Calu3 (cell line): Measurements from ENCODE around the gene RRP12. TPM values are rescaled to one million over a fixed set of nuclear protein-coding genes. Genes with fewer than 3 reads are reported as not detected.

Experiments used
- BruUV-seq: library from RNA; stranded (reverse); fragments of 400-500 nt; replicated peaks from 2 replicates; lab custom pipeline; 2021; lab: Mats Ljungman, UMichigan
- CTCF ChIA-PET: fragments of 300-600 bp; sonication (Branson Sonifier 250); formaldehyde crosslinking; loops from one replicate; lab custom pipeline; 2022; ENCODE audit warnings: antibody characterized with exemption; lab: Charles Lee
- DNase-seq: peaks from one replicate; pipeline ENCODE4 v3.0.0; 2022
- H3K27ac Mint-ChIP-seq: one replicate; pipeline ENCODE4 v1.8.0; 2022; ENCODE audit warnings: mixed read lengths; ENCODE audit not compliant: unreplicated experiment
- H3K27me3 Mint-ChIP-seq: one replicate; pipeline ENCODE4 v1.8.0; 2022; ENCODE audit warnings: mixed read lengths; ENCODE audit not compliant: unreplicated experiment
- H3K36me3 Mint-ChIP-seq: one replicate; pipeline ENCODE4 v1.8.0; 2022; ENCODE audit warnings: mild to moderate bottlenecking, moderate library complexity, mixed read lengths; ENCODE audit not compliant: insufficient read depth, unreplicated experiment
- H3K4me1 Mint-ChIP-seq: one replicate; pipeline ENCODE4 v1.8.0; 2022; ENCODE audit warnings: mild to moderate bottlenecking, low read depth, mixed read lengths; ENCODE audit not compliant: unreplicated experiment
- H3K4me3 Mint-ChIP-seq: one replicate; pipeline ENCODE4 v1.8.0; 2022; ENCODE audit warnings: mild to moderate bottlenecking, low read depth, moderate library complexity, mixed read lengths; ENCODE audit not compliant: unreplicated experiment
- H3K9me3 Mint-ChIP-seq: one replicate; pipeline ENCODE4 v1.8.0; 2022; ENCODE audit warnings: low read depth, mixed read lengths; ENCODE audit not compliant: unreplicated experiment
- intact Hi-C: fragments of 100-400 bp; cut with micrococcal nuclease; formaldehyde crosslinking; loops from one replicate; pipeline ENCODE4 v1.10.0; 2022; ENCODE audit not compliant: unreplicated experiment
- total RNA-seq: library from RNA; stranded (reverse); gene quantifications from 2 replicates; pipeline ENCODE4 v1.2.3, GENCODE V29; 2022
- TF ChIP-seq, protein P1 (sequence below): fragments of 200-600 bp; IDR thresholded peaks from one replicate; pipeline ENCODE4 v1.8.0; 2022; ENCODE audit warnings: antibody characterized with exemption; ENCODE audit not compliant: unreplicated experiment

RRP12 gene
- total RNA-seq, 1 experiment from 2014 or later: 52.6 TPM

DNA sequence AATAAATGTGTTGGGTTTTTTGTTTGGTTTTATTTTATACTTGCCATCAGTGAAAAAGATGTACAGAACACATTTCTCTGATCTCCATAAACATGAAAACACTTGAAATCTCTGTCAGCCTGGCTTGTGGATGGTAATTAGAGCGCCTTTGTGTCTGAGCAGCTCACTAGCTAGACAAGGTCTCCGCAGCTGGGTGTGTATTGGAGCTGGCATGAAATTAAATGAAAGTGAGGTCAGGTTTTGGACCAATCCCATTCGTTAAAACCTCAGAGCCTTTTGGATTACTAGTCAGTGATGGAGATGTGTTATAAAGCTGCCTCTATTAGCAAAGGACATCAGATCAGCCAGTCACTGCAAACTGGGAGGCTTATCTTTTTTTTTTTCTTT is 79.3 kb downstream of the RRP12 start:
- DNase-seq: no peak
- no TSS peak for BruUV-seq
- CTCF ChIA-PET: no interaction called here
- Mint-ChIP-seq H3K4me3 (no peak overlapping the region), H3K27ac (no peak overlapping the region), H3K4me1 (peaks cover 21% of the 10 kb centered on the region), H3K9me3 (no peaks in the 10 kb centered on the region), H3K36me3 (peaks cover 18% of the 10 kb centered on the region), H3K27me3 (no peaks in the 10 kb centered on the region)
- intact Hi-C loops: no loop called here
- TF ChIP-seq, protein P1, sequence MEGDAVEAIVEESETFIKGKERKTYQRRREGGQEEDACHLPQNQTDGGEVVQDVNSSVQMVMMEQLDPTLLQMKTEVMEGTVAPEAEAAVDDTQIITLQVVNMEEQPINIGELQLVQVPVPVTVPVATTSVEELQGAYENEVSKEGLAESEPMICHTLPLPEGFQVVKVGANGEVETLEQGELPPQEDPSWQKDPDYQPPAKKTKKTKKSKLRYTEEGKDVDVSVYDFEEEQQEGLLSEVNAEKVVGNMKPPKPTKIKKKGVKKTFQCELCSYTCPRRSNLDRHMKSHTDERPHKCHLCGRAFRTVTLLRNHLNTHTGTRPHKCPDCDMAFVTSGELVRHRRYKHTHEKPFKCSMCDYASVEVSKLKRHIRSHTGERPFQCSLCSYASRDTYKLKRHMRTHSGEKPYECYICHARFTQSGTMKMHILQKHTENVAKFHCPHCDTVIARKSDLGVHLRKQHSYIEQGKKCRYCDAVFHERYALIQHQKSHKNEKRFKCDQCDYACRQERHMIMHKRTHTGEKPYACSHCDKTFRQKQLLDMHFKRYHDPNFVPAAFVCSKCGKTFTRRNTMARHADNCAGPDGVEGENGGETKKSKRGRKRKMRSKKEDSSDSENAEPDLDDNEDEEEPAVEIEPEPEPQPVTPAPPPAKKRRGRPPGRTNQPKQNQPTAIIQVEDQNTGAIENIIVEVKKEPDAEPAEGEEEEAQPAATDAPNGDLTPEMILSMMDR: no peak

DNA sequence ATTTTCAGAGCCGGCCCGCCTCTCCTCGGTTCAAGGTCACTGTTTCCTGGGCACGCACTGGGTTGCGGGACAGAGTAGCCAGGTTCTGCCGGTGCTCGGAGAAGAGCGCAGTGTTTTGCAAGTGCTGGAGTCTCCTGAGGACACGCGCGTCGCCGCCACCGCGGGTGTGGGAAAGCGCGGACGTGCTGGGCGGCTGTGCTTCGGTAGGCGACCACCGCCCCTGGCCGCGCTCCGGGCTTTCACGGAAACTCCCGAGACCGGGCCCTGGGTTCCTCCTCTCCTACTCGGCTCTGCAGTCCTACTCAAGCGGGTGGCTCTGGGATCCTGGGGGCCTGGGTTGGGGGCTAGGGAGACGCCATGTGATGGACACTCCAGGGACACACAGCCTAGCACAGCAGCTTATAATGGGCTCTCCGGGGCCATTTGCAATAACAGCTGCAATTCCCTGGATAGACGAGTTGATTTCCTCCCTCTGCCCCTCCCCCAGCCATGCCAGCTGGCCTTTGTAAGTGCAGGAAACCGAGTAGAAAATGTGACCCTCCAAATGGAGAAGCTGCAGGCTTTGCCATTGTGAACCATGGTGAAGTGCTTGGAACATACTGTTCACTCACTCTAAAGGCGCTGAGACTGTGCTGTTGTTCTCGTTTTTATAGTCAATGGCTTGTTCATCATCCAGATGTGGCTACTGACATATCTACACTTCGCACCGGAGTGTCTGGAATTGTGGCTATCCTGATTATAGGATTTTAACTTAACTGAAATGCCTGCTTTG is 79.9 kb downstream of the RRP12 start:
- CTCF ChIA-PET: no interaction called here
- H3K27me3 Mint-ChIP-seq: no peaks in the 10 kb centered on the region
- intact Hi-C loops: no loop called here
- H3K4me3 Mint-ChIP-seq: no peak overlapping the region
- H3K9me3 Mint-ChIP-seq: no peaks in the 10 kb centered on the region
- H3K27ac Mint-ChIP-seq: no peak overlapping the region
- TF ChIP-seq, protein P1: no peak
- H3K4me1 Mint-ChIP-seq: peaks cover 19% of the 10 kb centered on the region
- BruUV-seq: no TSS peak
- peaks cover 18% of the 10 kb centered on the region for H3K36me3 Mint-ChIP-seq
- no peak for DNase-seq

DNA sequence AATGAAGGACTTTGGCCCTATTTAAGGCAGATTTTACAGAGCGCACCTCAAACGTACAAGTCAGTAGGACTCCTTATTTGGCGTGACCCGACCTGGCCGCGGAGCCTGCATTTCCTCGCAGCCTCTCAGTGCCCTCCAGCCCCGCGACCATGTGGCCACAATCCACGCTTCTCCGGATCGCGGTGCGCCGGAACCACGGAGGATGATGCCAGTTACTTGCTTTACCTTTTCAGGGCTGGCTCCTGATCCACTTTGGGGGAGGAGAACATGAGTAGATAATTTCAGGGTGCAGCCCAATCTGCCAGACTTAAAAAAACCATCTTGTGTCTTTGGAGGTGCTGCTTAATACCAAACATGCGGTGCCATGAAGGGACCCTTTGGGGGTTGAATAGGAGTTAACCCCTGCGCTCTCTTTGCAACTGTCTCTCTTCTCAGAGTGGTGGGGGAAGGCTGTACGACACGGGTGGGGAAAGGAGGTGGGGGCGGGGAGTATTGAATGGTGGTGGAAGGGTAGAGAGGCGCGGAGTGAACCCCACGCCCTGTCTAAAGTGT is 80.6 kb downstream of the RRP12 start:
- no peak for DNase-seq
- Mint-ChIP-seq H3K4me3 (peak overlapping the region; percentile 69), H3K4me1 (peaks cover 13% of the 10 kb centered on the region), H3K27me3 (no peaks in the 10 kb centered on the region), H3K9me3 (no peaks in the 10 kb centered on the region), H3K36me3 (peaks cover 18% of the 10 kb centered on the region), H3K27ac (no peak overlapping the region)
- BruUV-seq: no TSS peak
- intact Hi-C loops: no loop called here
- CTCF ChIA-PET: no interaction called here
- TF ChIP-seq, protein P1: no peak

DNA sequence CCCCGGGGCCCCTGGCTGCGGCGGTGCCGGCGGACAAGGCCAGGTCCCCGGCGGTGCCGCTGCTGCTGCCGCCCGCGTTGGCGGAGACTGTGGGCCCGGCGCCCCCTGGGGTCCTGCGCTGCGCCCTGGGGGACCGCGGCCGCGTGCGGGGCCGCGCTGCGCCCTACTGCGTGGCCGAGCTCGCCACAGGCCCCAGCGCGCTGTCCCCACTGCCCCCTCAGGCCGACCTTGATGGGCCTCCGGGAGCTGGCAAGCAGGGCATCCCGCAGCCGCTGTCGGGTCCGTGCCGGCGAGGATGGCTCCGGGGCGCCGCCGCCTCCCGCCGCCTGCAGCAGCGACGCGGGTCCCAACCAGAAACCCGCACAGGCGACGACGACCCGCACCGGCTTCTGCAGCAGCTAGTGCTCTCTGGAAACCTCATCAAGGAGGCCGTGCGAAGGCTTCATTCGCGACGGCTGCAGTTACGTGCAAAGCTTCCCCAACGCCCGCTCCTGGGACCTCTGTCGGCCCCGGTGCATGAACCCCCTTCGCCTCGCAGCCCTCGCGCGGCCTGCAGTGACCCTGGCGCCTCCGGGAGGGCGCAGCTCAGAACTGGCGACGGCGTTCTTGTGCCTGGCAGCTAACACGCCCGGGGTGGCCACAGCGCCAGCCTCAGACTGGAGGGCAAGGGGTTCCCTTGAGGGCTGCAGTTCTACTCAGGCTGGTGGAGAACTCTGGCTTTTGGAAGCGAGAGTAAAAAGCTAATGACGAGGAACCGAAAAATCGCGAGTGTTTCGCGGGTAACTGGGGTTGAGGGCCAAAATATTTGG is 81.3 kb downstream of the RRP12 start:
- H3K27ac Mint-ChIP-seq: no peak overlapping the region
- peaks cover 13% of the 10 kb centered on the region for H3K4me1 Mint-ChIP-seq
- H3K4me3 Mint-ChIP-seq: peak overlapping the region; percentile 69
- no peaks in the 10 kb centered on the region for H3K9me3 Mint-ChIP-seq
- BruUV-seq: TSS peak; percentile 66
- intact Hi-C loops: no loop called here
- H3K27me3 Mint-ChIP-seq: no peaks in the 10 kb centered on the region
- TF ChIP-seq, protein P1: no peak
- DNase-seq: peak; percentile 56
- peaks cover 18% of the 10 kb centered on the region for H3K36me3 Mint-ChIP-seq
- CTCF ChIA-PET: interaction anchor here (1.2 to 1.5 kb wide), 2 partner anchors 8 to 41 kb away, joined by 3 to 7 read pairs; no protein-coding TSS in a partner anchor
